NCI-H82 treated with DMSO at 0.1 percent for 48 hours (cell line): ENCODE measurements around the gene IL10RB.
A peak's percentile ranks its signal among the peaks of the same experiment; 100 is the strongest.
"Not testable (repeated sequence)": the region's sequence is repeated elsewhere in the genome, so short reads cannot be mapped to it uniquely, and the experiment has no call there.

Experiments used
- DNase-seq: peaks from one replicate; lab custom pipeline; 2025; ENCODE audit not compliant: unreplicated experiment; lab: John Stamatoyannopoulos, UW

The IL10RB gene

GRCh38 chr21:33300701-33301631, 34.8 kb downstream of the IL10RB start:
- no peak for DNase-seq

DNA sequence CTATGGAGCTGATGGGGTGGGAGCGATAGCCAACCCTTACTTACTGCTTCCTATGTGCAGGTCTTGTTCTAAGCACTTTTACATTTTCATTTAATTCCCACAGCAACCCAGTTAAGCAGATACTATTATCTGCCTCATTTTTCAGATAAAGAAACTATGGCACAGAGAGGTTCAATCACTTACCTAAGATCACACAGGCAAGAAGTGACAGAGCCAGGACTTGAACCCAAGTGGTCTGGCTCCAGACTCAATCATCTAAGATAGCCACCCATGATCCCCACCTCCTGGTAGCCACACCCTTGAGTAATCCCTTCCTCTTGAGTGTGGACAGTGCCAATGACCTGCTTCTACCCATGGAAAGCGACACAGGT, 35.5 kb downstream of the IL10RB start:
- DNase-seq: no peak

GRCh38 chr21:33302055-33302454, 35.9 kb downstream of the IL10RB start:
- DNase-seq: no peak

GRCh38 chr21:33302796-33303195, 36.6 kb downstream of the IL10RB start:
- DNase-seq: no peak

GRCh38 chr21:33305344-33305671, 39.1 kb downstream of the IL10RB start:
- no peak for DNase-seq

DNA sequence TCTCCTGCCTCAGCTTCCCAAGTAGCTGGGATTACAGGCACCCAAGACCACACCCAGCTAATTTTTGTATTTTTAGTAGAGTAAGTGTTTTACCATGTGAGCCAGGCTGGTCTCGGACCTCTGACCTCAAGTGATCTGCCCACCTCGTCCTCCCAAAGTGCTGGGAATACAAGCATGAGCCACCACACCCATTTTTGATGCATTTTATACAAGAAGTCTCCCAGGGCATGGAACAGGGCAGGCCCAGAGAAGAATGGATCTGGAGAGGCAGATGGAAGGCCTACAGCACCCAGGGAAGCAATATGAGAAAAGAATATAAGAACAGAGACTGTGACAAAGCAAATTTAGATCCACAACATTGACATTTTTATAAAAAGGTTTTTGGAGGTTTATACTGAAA, 39.8 kb downstream of the IL10RB start:
- DNase-seq: no peak

DNA sequence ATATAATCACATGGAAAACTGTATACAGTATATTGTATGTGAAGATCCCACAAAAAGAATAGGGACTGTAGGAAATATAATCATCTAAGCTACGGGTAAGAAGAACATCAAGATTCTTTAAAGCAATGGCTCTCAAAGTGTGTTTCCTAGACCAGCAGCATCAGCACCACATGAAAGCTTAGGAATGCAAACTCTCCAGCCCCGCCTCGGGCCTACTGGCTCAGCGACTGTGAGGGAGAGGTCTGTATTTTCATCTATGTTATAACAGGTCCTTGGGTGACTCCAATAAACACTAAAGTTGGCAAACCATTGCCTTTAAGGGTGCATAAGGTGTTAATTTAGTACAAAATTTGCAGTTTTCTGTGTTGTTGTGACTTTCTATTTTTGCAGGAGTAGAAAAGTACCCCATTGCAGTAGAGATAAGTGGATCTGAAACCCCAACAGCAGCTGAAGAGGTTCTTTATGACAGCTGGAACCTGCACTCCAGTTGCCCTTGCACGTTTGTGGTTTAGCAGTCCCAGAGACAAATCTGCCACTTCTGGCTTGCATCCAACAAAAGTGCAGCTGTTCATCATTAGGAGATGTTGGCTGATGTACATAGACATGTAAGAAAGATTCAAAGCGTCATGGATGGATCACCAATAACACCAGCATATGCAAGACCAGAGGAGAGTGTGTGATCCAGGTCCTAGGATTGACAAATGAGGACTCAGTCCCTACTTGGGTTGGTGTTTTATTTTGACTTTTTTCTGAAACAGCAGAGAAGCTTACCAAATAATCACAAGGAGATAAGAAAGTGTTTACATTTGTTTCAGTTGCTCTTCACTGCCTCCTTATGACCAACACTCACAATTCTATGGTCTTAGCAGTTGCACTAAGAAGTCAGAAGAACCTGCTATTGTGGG, 42.7 kb downstream of the IL10RB start:
- peak; percentile 80 for DNase-seq

DNA sequence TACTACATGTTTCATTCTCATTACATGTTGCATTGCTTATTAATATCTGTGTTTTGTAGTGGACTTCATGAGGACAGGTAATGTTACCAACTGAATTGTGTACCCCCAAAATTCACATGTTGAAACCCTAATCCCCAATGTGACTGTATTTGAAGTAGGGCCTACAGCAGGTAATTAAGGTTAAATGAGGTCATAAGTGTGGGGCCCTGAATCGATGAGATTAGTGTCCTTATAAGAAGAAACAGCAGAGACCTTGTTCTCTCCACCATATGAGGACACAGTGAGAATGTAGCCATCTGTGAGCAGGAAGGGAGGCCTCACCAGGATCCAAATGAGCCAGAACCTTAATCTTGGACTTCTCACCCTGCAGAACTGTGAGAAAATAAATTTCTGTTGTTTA, 43.6 kb downstream of the IL10RB start:
- no peak for DNase-seq

DNA sequence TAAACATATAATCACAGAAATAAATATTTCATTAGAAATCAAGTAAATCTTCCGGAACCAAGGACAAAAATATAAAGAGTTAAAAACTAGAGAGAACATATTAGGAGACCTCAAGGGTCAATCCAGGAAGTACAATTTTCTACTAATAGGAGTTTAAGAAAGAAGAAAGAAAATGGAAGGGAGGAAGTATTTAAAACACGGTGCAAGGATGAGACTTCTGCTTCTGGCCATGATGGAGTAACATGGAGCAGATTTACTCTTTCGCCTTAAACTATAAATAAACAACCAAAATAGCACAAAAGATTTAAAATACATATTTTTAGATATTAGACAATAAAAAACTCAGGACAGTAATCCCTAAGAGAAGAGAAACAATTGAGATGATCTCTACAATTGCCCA, 46.0 kb downstream of the IL10RB start:
- no peak for DNase-seq

- no peak for DNase-seq
Measured at GRCh38 chr21:33313183-33313582, 47.0 kb downstream of the IL10RB start.

DNA sequence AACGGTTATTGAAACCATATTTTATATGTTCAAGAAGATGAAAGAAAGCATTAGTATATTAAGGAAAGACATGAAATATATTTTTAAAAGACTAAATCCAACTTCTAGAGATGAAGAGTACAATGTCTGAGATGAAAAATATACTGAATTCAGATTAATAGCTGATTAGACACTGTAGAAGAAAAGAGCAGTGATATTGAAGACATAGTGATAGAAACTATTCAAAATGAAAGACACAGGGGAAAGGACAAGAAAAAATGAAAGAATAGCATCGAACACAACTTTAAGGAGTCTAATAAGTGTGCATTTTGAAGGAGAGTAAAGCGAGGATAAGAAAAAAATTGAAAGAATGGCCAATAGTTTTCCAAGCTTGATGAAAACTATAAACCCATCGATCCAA, 47.4 kb downstream of the IL10RB start:
- no peak for DNase-seq

DNA sequence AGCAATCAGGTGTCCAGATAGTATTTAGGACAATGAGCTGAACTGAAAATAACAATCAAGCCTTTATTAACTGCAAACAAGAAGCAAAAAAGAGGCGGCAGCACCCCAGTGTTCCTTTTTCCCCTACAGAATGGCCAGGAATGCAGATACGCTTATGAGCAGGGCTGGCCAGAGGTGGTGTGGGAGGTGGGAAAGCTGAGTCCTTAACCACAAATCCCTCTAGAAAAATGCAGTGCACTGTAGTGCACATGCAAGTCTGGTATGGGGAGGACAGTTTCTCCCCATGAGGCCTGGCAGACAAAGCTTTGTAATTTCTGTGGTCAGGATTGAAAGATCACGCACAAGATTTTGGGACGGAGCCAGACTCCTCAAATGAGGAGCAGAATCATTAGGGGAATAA, 47.9 kb downstream of the IL10RB start:
- no peak for DNase-seq

DNA sequence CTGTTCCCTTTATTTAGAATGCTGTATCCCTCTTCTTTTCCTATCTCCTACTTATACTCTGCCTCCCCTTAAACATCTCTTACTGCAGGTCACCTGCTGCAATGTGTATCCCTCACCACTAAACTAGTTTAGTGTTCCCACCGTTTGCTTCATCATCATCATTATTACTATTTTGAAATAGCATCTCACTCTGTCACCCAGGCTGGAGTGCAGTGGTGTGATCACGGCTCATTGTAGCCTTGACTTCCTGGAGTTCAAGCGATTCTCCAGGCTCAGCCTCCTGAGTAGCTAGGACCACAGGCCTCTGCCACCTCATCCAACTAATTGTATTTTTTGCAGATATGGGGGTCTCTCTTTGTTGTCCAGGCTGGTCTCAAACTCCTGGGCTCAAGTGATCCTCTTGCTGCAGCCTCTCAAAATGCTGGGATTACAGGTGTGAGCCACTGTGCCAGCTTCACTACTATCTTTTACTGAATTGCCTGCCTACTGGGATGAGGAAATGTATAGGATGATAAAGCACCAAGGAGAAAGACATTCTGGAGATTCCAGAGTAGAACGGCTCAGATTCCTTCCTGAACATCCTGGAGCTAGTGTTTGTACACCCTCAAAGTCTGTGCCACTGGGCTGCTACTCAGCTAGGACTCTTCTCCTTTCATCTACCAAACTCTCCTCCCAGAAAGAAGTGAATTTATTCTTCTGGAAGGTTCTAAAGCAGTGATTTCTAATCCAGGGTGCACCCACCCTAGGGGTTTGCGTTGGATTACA, 50.0 kb downstream of the IL10RB start:
- DNase-seq: no peak

- DNase-seq: no peak
Measured at GRCh38 chr21:33317145-33317544, 51.0 kb downstream of the IL10RB start.

DNA sequence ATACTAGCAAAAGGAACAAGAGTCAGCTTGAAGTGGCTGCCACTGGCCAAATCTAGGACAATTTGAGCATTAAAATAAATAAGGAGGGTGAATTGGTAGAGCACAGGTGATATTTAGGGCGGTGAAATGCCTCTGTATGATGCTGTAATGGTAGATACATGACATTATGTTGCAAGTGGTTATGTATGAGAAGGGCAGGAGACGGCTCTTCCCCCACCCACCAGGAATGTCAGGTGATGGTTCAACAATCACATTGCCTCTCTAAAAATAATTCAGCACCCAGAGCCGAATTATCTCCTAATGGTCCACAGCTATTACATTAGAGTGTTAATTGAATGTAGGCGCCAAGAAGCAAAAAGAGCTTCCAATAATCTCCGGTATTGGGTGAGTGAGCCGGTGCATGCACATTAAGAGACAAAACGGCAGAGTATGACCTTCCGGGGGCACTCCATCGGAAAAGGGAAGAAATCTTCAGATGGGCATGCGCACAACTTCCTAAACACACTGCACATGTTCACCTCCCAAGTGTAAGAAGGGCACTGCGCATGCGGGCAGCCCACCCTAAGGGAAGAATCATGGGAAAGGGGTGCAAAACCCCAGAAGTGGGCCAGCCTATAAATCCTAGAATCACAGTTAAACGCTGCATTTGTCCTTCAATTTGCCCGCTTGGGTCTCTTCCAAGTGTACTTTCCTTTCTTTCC, 51.8 kb downstream of the IL10RB start:
- DNase-seq: no peak

DNA sequence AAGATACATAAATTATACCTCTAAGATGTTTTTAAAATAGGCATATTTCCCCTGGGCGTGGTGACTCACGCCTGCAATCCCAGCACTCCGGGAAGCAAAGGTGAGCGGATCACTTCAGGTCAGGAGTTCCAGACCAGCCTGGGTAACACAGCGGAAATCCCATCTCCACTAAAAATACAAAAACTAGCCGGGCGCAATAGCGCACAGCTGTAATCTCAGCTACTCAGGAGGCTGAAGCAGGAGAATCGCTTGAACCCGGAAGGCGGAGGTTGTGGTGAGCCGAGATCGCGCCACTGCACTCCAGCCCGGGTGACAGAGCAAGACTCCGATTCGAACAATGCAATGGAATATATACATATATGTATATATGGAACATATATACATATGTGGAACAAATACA, 54.8 kb downstream of the IL10RB start:
- not testable (repeated sequence) for DNase-seq

- not testable (repeated sequence) for DNase-seq
Measured at GRCh38 chr21:33323610-33324009, 57.4 kb downstream of the IL10RB start.

- peak; percentile 97 for DNase-seq
Measured at GRCh38 chr21:33324291-33325221, 58.4 kb downstream of the IL10RB start, which contains the start of gene IFNAR1. Gene IFNAR1, plus strand, starts transcription at chr21:33324970. Its CDS starts 86 bp downstream, at chr21:33325056.

- peak; percentile 23 for DNase-seq
Measured at GRCh38 chr21:33325222-33326067, 59.3 kb downstream of the IL10RB start.
